Ovary (tissue), 9 donors: Measurements from ENCODE around the gene TNFSF12. TPM values are rescaled to one million over a fixed set of nuclear protein-coding genes. Genes with fewer than 3 reads are reported as not detected.

Experiments used
- DNase-seq, 5 donors: peaks; one replicate each; pipeline ENCODE4 v3.0.0-alpha.2; 2019 to 2020
- H3K27ac ChIP-seq, 2 donors: fragments of 200-600 bp; one replicate each; pipeline versions ENCODE4 v1.5.1 to v1.8.0; 2019 to 2022
- H3K27me3 ChIP-seq: fragments of 200-600 bp; one replicate; pipeline ENCODE4 v1.8.0; 2022
- H3K36me3 ChIP-seq: fragments of 200-600 bp; sonication (generic); one replicate; pipeline ENCODE4 v1.5.1; 2019
- H3K4me1 ChIP-seq: one replicate; pipeline ENCODE4 v1.8.1; 2013; ENCODE audit warnings: mild to moderate bottlenecking, moderate library complexity; ENCODE audit not compliant: insufficient read depth
- H3K4me3 ChIP-seq: fragments of 200-600 bp; sonication (generic); one replicate; pipeline ENCODE4 v1.5.1; 2017
- H3K9me3 ChIP-seq, 2 donors: fragments of 200-600 bp in 1 of 2; sonication (generic) in 1 of 2; one replicate each; pipeline versions ENCODE4 v1.5.1 to v1.8.1; 2013 to 2019; ENCODE audit warnings: mild to moderate bottlenecking in 1 of 2, moderate library complexity in 1 of 2
- CTCF ChIP-seq, 3 donors: fragments of 450-650 bp in 2 of 3; fragments of 200-600 bp in 1 of 3; IDR thresholded peaks; one replicate each; pipeline versions ENCODE4 v1.5.1 to v1.8.0; 2016 to 2022; ENCODE audit warnings: antibody characterized with exemption in 3 of 3, mild to moderate bottlenecking in 1 of 3
- EP300 ChIP-seq: sonication (generic); formaldehyde crosslinking; IDR thresholded peaks from one replicate; pipeline ENCODE4 v1.6.1; 2017; ENCODE audit warnings: antibody characterized with exemption
- POLR2A ChIP-seq: fragments of 450-650 bp; IDR thresholded peaks from one replicate; pipeline ENCODE4 v1.6.1; 2017; ENCODE audit warnings: antibody characterized with exemption, mild to moderate bottlenecking, moderate library complexity
- WGBS, 3 donors: extraction: QIAGEN DNeasy Blood & Tissue Kit in 1 of 3; methylation state at CpG; one replicate each; pipeline versions ENCODE4 v1.1.5 to v1.1.7; 2013 to 2017; 5-methylcytosine and 5-hydroxymethylcytosine counted together
- intact Hi-C, 4 donors: fragments of 100-400 bp; cut with DNase I; formaldehyde crosslinking; loops; one replicate each; pipeline versions ENCODE4 v1.11.0 to v1.15.1; 2022 to 2023
- polyA plus RNA-seq, 2 donors: library from polyadenylated mRNA; stranded (reverse); fragments of 200-250 nt in 1 of 2; fragments of 350-450 nt in 1 of 2; fragmentation: Illumina TruSeq in 1 of 2; extraction: RNeasy Lipid Tissue Mini Kit (QIAGEN cat#74804) in 1 of 2; gene quantifications; one replicate each; pipeline ENCODE4 v1.2.3, GENCODE V29; 2013 to 2014
- total RNA-seq, 7 donors: library from RNA; depleted of rRNA in 2 of 7; stranded (reverse); fragments of >200 nt in 2 of 7; fragmentation: NEBNext Ultra II Directional in 3 of 7; extraction: Animal tissue kit (Norgen Biotek cat#: 25700) in 3 of 7; gene quantifications; one replicate each; pipeline versions ENCODE4 v1.1.0 to v1.2.4, GENCODE V29; 2016 to 2023
- donor health status: DM: no; HTN: no; CAD: no; lungs with moderate emphysema.
- donor health status: DM: no; HTN: no; CAD: no.
- donor health status: Bipolar disorder and iron deficiency.
- donor health status: DM: yes; HTN: yes; CAD: no.
- donor health status: DM: no; HTN: no; CAD: no.
- donor health status: DM: yes; HTN: yes; CAD: no.

The TNFSF12 gene
- total and polyA plus RNA-seq, 9 donors = 26.6 to 78.3 (median 59.6) TPM

- intact Hi-C loops = no loop called here
- no peak for TF ChIP-seq CTCF (IDR thresholded peaks at IDR 0.05)
- TF ChIP-seq POLR2A = no peak
- TF ChIP-seq EP300 = no peak
- H3K4me1 ChIP-seq = peaks cover 8% of the 10 kb centered on the region
- H3K27me3 ChIP-seq = no peaks in the 10 kb centered on the region
- WGBS, 3 donors = 83 to 89% (median 86%) methylated on average over 9 of the region's 9 CpGs
- no peak overlapping the region for H3K27ac ChIP-seq
- no peaks in the 10 kb centered on the region for H3K9me3 ChIP-seq
- no peak overlapping the region for H3K4me3 ChIP-seq
- no peak for DNase-seq
- H3K36me3 ChIP-seq = no peaks in the 10 kb centered on the region
These were observed 7.7 kb upstream of the TNFSF12 start for GRCh38 chr17:7541074-7541621.

- no peaks in the 10 kb centered on the region for H3K36me3 ChIP-seq
- no peak overlapping the region for H3K4me3 ChIP-seq
- 32 to 46% (median 43%) methylated on average over 6 of the region's 6 CpGs for WGBS, 3 donors
- no peak overlapping the region for H3K27ac ChIP-seq
- intact Hi-C loops = no loop called here
- TF ChIP-seq EP300 = no peak
- no peak for TF ChIP-seq CTCF (IDR thresholded peaks at IDR 0.05)
- no peak for TF ChIP-seq POLR2A
- H3K9me3 ChIP-seq = no peaks in the 10 kb centered on the region
- H3K4me1 ChIP-seq = peaks cover 13% of the 10 kb centered on the region
- no peaks in the 10 kb centered on the region for H3K27me3 ChIP-seq
- DNase-seq = no peak
These were observed 3.9 kb upstream of the TNFSF12 start for GRCh38 chr17:7544911-7545310.

GRCh38 chr17:7549401-7550055 is 670 bp downstream of the TNFSF12 start:
- DNase-seq = peak in 1 of 5 donors; percentile 47
- Histone ChIP-seq H3K27me3 (no peaks in the 10 kb centered on the region), H3K4me3 (peak overlapping the region; percentile 80), H3K36me3 (no peaks in the 10 kb centered on the region), H3K4me1 (peaks cover 8% of the 10 kb centered on the region), H3K27ac (peak overlapping the region; percentile 74 to 90), H3K9me3 (no peaks in the 10 kb centered on the region)
- intact Hi-C loops = loop anchor here in 1 of 4 donors (10.0 kb wide), 1 partner anchor 195 kb away; the partner anchor contains the start of genes KCTD11 and TMEM95
- 29 to 35% (median 33%) methylated on average over 20 of the region's 20 CpGs for WGBS, 3 donors
- no peak for TF ChIP-seq EP300
- TF ChIP-seq CTCF (IDR thresholded peaks at IDR 0.05) = no peak
- TF ChIP-seq POLR2A = no peak

GRCh38 chr17:7550344-7550743 is 1.5 kb downstream of the TNFSF12 start:
- H3K4me3 ChIP-seq = no peak overlapping the region
- H3K27ac ChIP-seq = no peak overlapping the region
- no peaks in the 10 kb centered on the region for H3K27me3 ChIP-seq
- no peaks in the 10 kb centered on the region for H3K36me3 ChIP-seq
- no peak for TF ChIP-seq POLR2A
- no peak for TF ChIP-seq EP300
- no peak for TF ChIP-seq CTCF (IDR thresholded peaks at IDR 0.05)
- intact Hi-C loops = loop anchor here in 1 of 4 donors (10.0 kb wide), 1 partner anchor 196 kb away; the partner anchor contains the start of genes KCTD11 and TMEM95
- DNase-seq = no peak
- peaks cover 5% of the 10 kb centered on the region for H3K4me1 ChIP-seq
- no peaks in the 10 kb centered on the region for H3K9me3 ChIP-seq
- 54 to 62% (median 61%) methylated on average over 6 of the region's 6 CpGs for WGBS, 3 donors
